H9 (cell line): ENCODE results near the gene ABHD5. TPM values are rescaled to one million over a fixed set of nuclear protein-coding genes. Genes with fewer than 3 reads are reported as not detected.
A peak's percentile ranks its signal among the peaks of the same experiment; 100 is the strongest.

Experiments
- DNase-seq: peaks from one replicate; pipeline ENCODE4 v3.0.0-alpha.2; 2017
- H2AFZ ChIP-seq: one replicate; pipeline ENCODE4 v1.6.1; 2013; ENCODE audit warnings: mild to moderate bottlenecking, low read length, control low read depth, moderate library complexity
- H2AK5ac ChIP-seq: 2 replicates; pipeline ENCODE4 v1.6.1; 2013; ENCODE audit warnings: low read length, control low read depth, mixed read lengths; ENCODE audit not compliant: insufficient read length
- H2BK120ac ChIP-seq: one replicate; pipeline ENCODE4 v1.6.1; 2013; ENCODE audit warnings: low read depth, mild to moderate bottlenecking, low read length, control low read depth, inconsistent platforms; ENCODE audit not compliant: poor library complexity, severe bottlenecking
- H2BK12ac ChIP-seq: 2 replicates; pipeline ENCODE4 v1.6.1; 2013; ENCODE audit warnings: low read length, control low read depth, mixed read lengths, low read depth; ENCODE audit not compliant: insufficient read length
- H2BK15ac ChIP-seq: 2 replicates; pipeline ENCODE4 v1.6.1; 2013; ENCODE audit warnings: low read depth, low read length, control low read depth
- H2BK20ac ChIP-seq: one replicate; pipeline ENCODE4 v1.6.1; 2013; ENCODE audit warnings: low read depth, mild to moderate bottlenecking, low read length, control low read depth, inconsistent platforms; ENCODE audit not compliant: poor library complexity, severe bottlenecking
- H2BK5ac ChIP-seq: 2 replicates; pipeline ENCODE4 v1.6.1; 2013; ENCODE audit warnings: low read length, control low read depth, mixed read lengths; ENCODE audit not compliant: insufficient read length
- H3K14ac ChIP-seq: 2 replicates; pipeline ENCODE4 v1.6.1; 2013; ENCODE audit warnings: low read length, control low read depth; ENCODE audit not compliant: insufficient read depth
- H3K18ac ChIP-seq: 2 replicates; pipeline ENCODE4 v1.6.1; 2013; ENCODE audit warnings: low read depth, mild to moderate bottlenecking, mixed read lengths, low read length, control low read depth; ENCODE audit not compliant: insufficient read length
- H3K23ac ChIP-seq: 2 replicates; pipeline ENCODE4 v1.6.1; 2013; ENCODE audit warnings: low read length, control low read depth, mixed read lengths, low read depth; ENCODE audit not compliant: insufficient read length
- H3K23me2 ChIP-seq: 2 replicates; pipeline ENCODE4 v1.6.1; 2013; ENCODE audit warnings: low read depth, mild to moderate bottlenecking, mixed read lengths, low read length, control low read depth; ENCODE audit not compliant: insufficient read length, poor library complexity, severe bottlenecking
- H3K27ac ChIP-seq: 2 replicates; pipeline ENCODE4 v1.5.1; 2013; ENCODE audit warnings: low read length, control low read depth, mixed read lengths, low read depth; ENCODE audit not compliant: insufficient read length
- H3K27me3 ChIP-seq: 2 replicates; pipeline ENCODE4 v1.6.1; 2013; ENCODE audit warnings: low read length, control low read depth, inconsistent platforms; ENCODE audit not compliant: insufficient read depth
- H3K4ac ChIP-seq: 2 replicates; pipeline ENCODE4 v1.6.1; 2013; ENCODE audit warnings: low read depth, mild to moderate bottlenecking, control low read depth, inconsistent platforms, low read length, moderate library complexity
- H3K4me1 ChIP-seq: 2 replicates; pipeline ENCODE4 v1.6.1; 2013; ENCODE audit warnings: low read length, control low read depth, inconsistent platforms; ENCODE audit not compliant: insufficient read depth
- H3K4me2 ChIP-seq: 2 replicates; pipeline ENCODE4 v1.6.1; 2013; ENCODE audit warnings: low read length, control low read depth, mixed read lengths; ENCODE audit not compliant: insufficient read length, insufficient read depth
- H3K56ac ChIP-seq: 2 replicates; pipeline ENCODE4 v1.6.1; 2013; ENCODE audit warnings: low read depth, mild to moderate bottlenecking, mixed read lengths, low read length, control low read depth; ENCODE audit not compliant: insufficient read length
- H3K79me1 ChIP-seq: 2 replicates; pipeline ENCODE4 v1.6.1; 2013; ENCODE audit warnings: low read depth, mild to moderate bottlenecking, moderate library complexity, low read length, control low read depth, inconsistent platforms; ENCODE audit not compliant: insufficient read depth, poor library complexity, severe bottlenecking
- H3K79me2 ChIP-seq: 2 replicates; pipeline ENCODE4 v1.6.1; 2013; ENCODE audit warnings: low read length, control low read depth, inconsistent platforms; ENCODE audit not compliant: insufficient read depth
- H3K9ac ChIP-seq: 2 replicates; pipeline ENCODE4 v1.6.1; 2013; ENCODE audit warnings: low read length, control low read depth, mixed read lengths; ENCODE audit not compliant: insufficient read length; ENCODE audit errors: extremely low read depth
- H3K9me3 ChIP-seq: one replicate; pipeline ENCODE4 v1.6.1; 2013; ENCODE audit warnings: low read depth, low read length, inconsistent platforms; ENCODE audit not compliant: control insufficient read depth
- H3T11ph ChIP-seq: one replicate; pipeline ENCODE4 v1.6.1; 2013; ENCODE audit warnings: mild to moderate bottlenecking, low read length, control low read depth, inconsistent platforms
- H4K20me1 ChIP-seq: one replicate; pipeline ENCODE4 v1.6.1; 2013; ENCODE audit not compliant: control insufficient read depth, insufficient read length, insufficient read depth
- H4K5ac ChIP-seq: 2 replicates; pipeline ENCODE4 v1.6.1; 2013; ENCODE audit warnings: low read depth, mild to moderate bottlenecking, mixed read lengths, low read length, control low read depth; ENCODE audit not compliant: insufficient read length
- H4K8ac ChIP-seq: replicated peaks from 2 replicates; pipeline ENCODE4 v1.6.1; 2013; ENCODE audit warnings: low read length, control low read depth, mixed read lengths, low read depth; ENCODE audit not compliant: insufficient read length
- H4K91ac ChIP-seq: 2 replicates; pipeline ENCODE4 v1.6.1; 2013; ENCODE audit warnings: low read depth, mild to moderate bottlenecking, moderate library complexity, mixed read lengths, low read length, control low read depth; ENCODE audit not compliant: insufficient read length
- H3K27ac Mint-ChIP-seq, 3 experiments: 2 replicates in 2 of 3; 3 replicates in 1 of 3; pipeline ENCODE4 v1.8.0; 2020 to 2021; ENCODE audit warnings: mixed read lengths in 3 of 3, mild to moderate bottlenecking in 1 of 3, moderate library complexity in 1 of 3
- H3K27me3 Mint-ChIP-seq: 2 replicates; pipeline ENCODE4 v1.8.0; 2021; ENCODE audit warnings: low read depth, mild to moderate bottlenecking, moderate library complexity, mixed read lengths
- H3K36me3 Mint-ChIP-seq, 3 experiments: 2 replicates in 2 of 3; 3 replicates in 1 of 3; pipeline ENCODE4 v1.8.0; 2020 to 2021; ENCODE audit warnings: low read depth in 3 of 3, mixed read lengths in 3 of 3; ENCODE audit not compliant: insufficient read depth in 1 of 3
- H3K4me1 Mint-ChIP-seq, 2 experiments: 2 replicates each; pipeline ENCODE4 v1.8.0; 2020; ENCODE audit warnings: mixed read lengths in 2 of 2
- H3K4me3 Mint-ChIP-seq, 2 experiments: 2 replicates in 1 of 2; 3 replicates in 1 of 2; pipeline ENCODE4 v1.8.0; 2020 to 2021; ENCODE audit warnings: mild to moderate bottlenecking in 2 of 2, mixed read lengths in 2 of 2, moderate library complexity in 1 of 2
- H3K9me3 Mint-ChIP-seq, 2 experiments: 2 replicates in 1 of 2; 3 replicates in 1 of 2; pipeline ENCODE4 v1.8.0; 2020; ENCODE audit warnings: mild to moderate bottlenecking in 2 of 2, mixed read lengths in 2 of 2, moderate library complexity in 1 of 2
- CTCF ChIP-seq: fragments of 200-600 bp; sonication (generic); conservative IDR thresholded peaks from 3 replicates; pipeline ENCODE4 v1.8.0; 2021; ENCODE audit warnings: antibody characterized with exemption, mild to moderate bottlenecking
- WGBS: extraction: QIAGEN DNeasy Blood & Tissue Kit; methylation state at CpG from one replicate; pipeline ENCODE4 v1.1.7; 2013; ENCODE audit warnings: missing lambda C conversion rate, low lambda C conversion rate, mixed read lengths; ENCODE audit not compliant: insufficient read length; ENCODE audit errors: extremely low coverage; 5-methylcytosine and 5-hydroxymethylcytosine counted together
- total RNA-seq: library from RNA; stranded (reverse); gene quantifications from 2 replicates; pipeline ENCODE4 v1.2.1, GENCODE V29; 2021

ABHD5 gene
- total RNA-seq, 1 experiment from 2014 or later = 13.1 TPM

GRCh38 chr3:43685921-43686320, 4.8 kb upstream of the ABHD5 start:
- Histone ChIP-seq H4K20me1 (no peaks in the 10 kb centered on the region), H3K23me2 (no peaks in the 10 kb centered on the region), H4K91ac (no peak overlapping the region), H3K4me1 (no peaks in the 10 kb centered on the region; the same call in 1 of the 2 replicates), H3K4me2 (no peak overlapping the region), H3K14ac (no peak overlapping the region), H2AK5ac (no peak overlapping the region), H3K9me3 (no peaks in the 10 kb centered on the region), H2AFZ (no peak overlapping the region), H3K79me2 (no peaks in the 10 kb centered on the region), H4K8ac (no peak overlapping the region), H2BK120ac (no peak overlapping the region), H3K9ac (no peak overlapping the region), H3K23ac (no peak overlapping the region), H3K56ac (no peak overlapping the region), H3K79me1 (no peaks in the 10 kb centered on the region), H3K27ac (no peak overlapping the region), H3K27me3 (no peaks in the 10 kb centered on the region), H3K18ac (no peak overlapping the region), H2BK20ac (no peak overlapping the region), H2BK15ac (no peak overlapping the region), H3K4ac (no peak overlapping the region), H3T11ph (no peak overlapping the region), H4K5ac (no peak overlapping the region), H2BK12ac (no peak overlapping the region), H2BK5ac (no peak overlapping the region)
- Mint-ChIP-seq H3K27me3 (no peaks in the 10 kb centered on the region; the same call in none of the 2 replicates), H3K4me3 (no peak overlapping the region), H3K9me3 (peaks cover 4 to 10% of the 10 kb centered on the region in 2 experiments; a peak in 4 of 5 replicates), H3K36me3 (peaks cover 0 to 24% (median 4%) of the 10 kb centered on the region in 3 experiments; a peak in 5 of 7 replicates), H3K27ac (peak overlapping the region in 1 of 3 experiments; percentile 21; a peak in 1 of 7 replicates), H3K4me1 (peaks cover 11% of the 10 kb centered on the region in 2 experiments)
- no CpG with 5 or more reads among the region's 4 CpGs for WGBS
- DNase-seq = no peak
- TF ChIP-seq CTCF = no peak
